SK-N-SH treated with all-trans-retinoic acid at 6 μM for 48 hours (cell line): ENCODE measurements around the gene PDGFRB.

Experiments
- ARNTL ChIP-seq: fragments of 450-650 bp; formaldehyde crosslinking; IDR thresholded peaks from 2 replicates; pipeline ENCODE4 v1.5.0; 2020; ENCODE audit warnings: low read depth, mild to moderate bottlenecking, moderate library complexity, borderline replicate concordance
- ISL1 ChIP-seq: fragments of 250-450 bp; sonication (Bioruptor Pico); IDR thresholded peaks from 2 replicates; pipeline ENCODE4 v2.1.2; 2022; ENCODE audit warnings: mild to moderate bottlenecking, moderate library complexity
- ZFP3 ChIP-seq: fragments of 250-450 bp; sonication (Bioruptor Pico); IDR thresholded peaks from 2 replicates; pipeline ENCODE4 v1.5.0; 2020; ENCODE audit warnings: mild to moderate bottlenecking, moderate library complexity
- ZFP30 ChIP-seq: fragments of 450-650 bp; formaldehyde crosslinking; IDR thresholded peaks from 2 replicates; pipeline ENCODE4 v1.5.0; 2022; ENCODE audit warnings: mild to moderate bottlenecking, moderate library complexity

DNA sequence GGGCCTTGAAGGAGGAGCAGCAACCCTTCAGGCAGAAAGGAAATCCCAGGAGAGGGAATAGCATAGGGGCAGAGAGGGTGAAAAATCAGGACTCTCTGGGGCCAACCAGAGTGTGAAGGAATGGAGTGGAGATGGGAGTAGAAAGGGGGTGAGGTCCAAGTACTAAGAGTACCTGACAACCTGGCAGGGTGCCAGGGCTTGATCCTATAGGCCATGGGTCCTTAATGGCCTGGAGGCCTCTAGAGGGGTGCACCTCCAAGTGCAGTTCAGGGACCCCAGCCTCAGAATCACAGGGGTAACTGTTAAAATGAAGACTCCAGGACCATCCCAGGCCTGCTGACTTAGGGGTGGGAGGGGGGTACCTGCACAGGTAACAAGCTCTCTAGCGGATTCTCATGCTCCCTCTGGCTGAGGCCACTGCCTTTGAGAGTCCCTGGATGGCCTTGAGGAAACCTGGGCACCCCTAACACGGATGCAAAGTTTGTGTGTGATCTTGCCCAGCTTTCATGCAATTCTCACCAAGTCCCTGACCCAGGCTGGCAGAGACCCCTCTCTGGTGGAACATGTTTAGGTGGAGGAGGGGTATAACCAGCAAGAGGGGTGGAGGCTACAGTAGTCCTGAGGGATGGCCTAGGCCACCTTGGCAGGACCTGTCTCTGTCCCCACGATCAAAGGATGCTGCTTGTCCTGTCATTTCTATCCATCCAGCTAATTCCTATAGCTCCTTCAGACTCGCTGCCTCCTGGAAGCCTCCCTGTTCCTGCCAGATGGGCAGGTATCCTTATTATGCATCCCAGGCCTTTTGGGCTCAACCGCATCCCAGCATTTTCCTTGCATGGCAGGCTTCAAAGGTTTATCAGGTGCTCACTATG, 51.7 kb downstream of the PDGFRB start:
- TF ChIP-seq ZFP3 (CRISPR knock-in tag) (no peak), ZFP30 (no peak), ISL1 (CRISPR knock-in tag) (no peak), ARNTL (CRISPR knock-in tag) (no peak)
